SK-N-SH treated with all-trans-retinoic acid at 6 μM for 48 hours (cell line): ENCODE measurements around the gene SF1.

Source experiments
- ARNTL ChIP-seq: fragments of 450-650 bp; formaldehyde crosslinking; IDR thresholded peaks from 2 replicates; pipeline ENCODE4 v1.5.0; 2020; ENCODE audit warnings: low read depth, mild to moderate bottlenecking, moderate library complexity, borderline replicate concordance
- BACH2 ChIP-seq: fragments of 250-450 bp; sonication (Bioruptor Pico); IDR thresholded peaks from 2 replicates; pipeline ENCODE4 v1.9.0; 2021; ENCODE audit warnings: mild to moderate bottlenecking, borderline replicate concordance
- CREB5 ChIP-seq: fragments of 250-450 bp; sonication (Bioruptor Pico); IDR thresholded peaks from 2 replicates; pipeline ENCODE4 v1.5.1; 2020; ENCODE audit warnings: low read depth, mild to moderate bottlenecking, moderate library complexity
- ISL1 ChIP-seq: fragments of 250-450 bp; sonication (Bioruptor Pico); IDR thresholded peaks from 2 replicates; pipeline ENCODE4 v2.1.2; 2022; ENCODE audit warnings: mild to moderate bottlenecking, moderate library complexity
- POU6F1 ChIP-seq: fragments of 250-450 bp; sonication (Bioruptor Pico); IDR thresholded peaks from 2 replicates; pipeline ENCODE4 v1.8.0; 2021; ENCODE audit warnings: low read depth, mild to moderate bottlenecking, moderate library complexity, borderline replicate concordance
- PPARA ChIP-seq: fragments of 250-450 bp; sonication (Bioruptor Pico); IDR thresholded peaks from 2 replicates; pipeline ENCODE4 v1.5.0; 2020; ENCODE audit warnings: mild to moderate bottlenecking, borderline replicate concordance
- ZC3H10 ChIP-seq: fragments of 250-450 bp; sonication (Bioruptor Pico); IDR thresholded peaks from 2 replicates; pipeline ENCODE4 v1.5.1; 2021; ENCODE audit warnings: mild to moderate bottlenecking, moderate library complexity

- no peak for TF ChIP-seq BACH2
- TF ChIP-seq POU6F1 (CRISPR knock-in tag) = no peak
- no peak for TF ChIP-seq ZC3H10 (CRISPR knock-in tag)
- no peak for TF ChIP-seq PPARA (CRISPR knock-in tag)
- no peak for TF ChIP-seq ISL1 (CRISPR knock-in tag)
- no peak for TF ChIP-seq ARNTL (CRISPR knock-in tag)
- TF ChIP-seq CREB5 (CRISPR knock-in tag) = no peak
Measured at GRCh38 chr11:64772303-64773018, 5.9 kb downstream of the SF1 start.
